Karpas-422 (cell line): ENCODE data around the gene ATL1. TPM values are rescaled to one million over a fixed set of nuclear protein-coding genes. Genes with fewer than 3 reads are reported as not detected.

Source experiments
- DNase-seq: peaks from one replicate; pipeline ENCODE4 v3.0.0-alpha.2; 2015
- H2AFZ ChIP-seq: fragments of 200-600 bp; sonication (generic); 2 replicates; pipeline ENCODE4 v1.6.1; 2014; ENCODE audit warnings: antibody characterized with exemption, low read length, mixed read lengths
- H3K27ac ChIP-seq: fragments of 200-600 bp; sonication (generic); 2 replicates; pipeline ENCODE4 v1.5.1; 2014; ENCODE audit warnings: mild to moderate bottlenecking, low read length, moderate library complexity
- H3K27me3 ChIP-seq: fragments of 200-600 bp; sonication (generic); 2 replicates; pipeline ENCODE4 v1.6.1; 2014; ENCODE audit warnings: low read length, mixed read lengths
- H3K36me3 ChIP-seq: fragments of 200-600 bp; sonication (generic); 2 replicates; pipeline ENCODE4 v1.6.1; 2014; ENCODE audit warnings: low read length, mixed read lengths; ENCODE audit not compliant: insufficient read depth
- H3K4me1 ChIP-seq: fragments of 200-600 bp; sonication (generic); 2 replicates; pipeline ENCODE4 v1.6.1; 2014; ENCODE audit warnings: mild to moderate bottlenecking, low read length, mixed read lengths
- H3K4me2 ChIP-seq: fragments of 200-600 bp; sonication (generic); 2 replicates; pipeline ENCODE4 v1.6.1; 2014; ENCODE audit warnings: low read length, low read depth, mild to moderate bottlenecking; ENCODE audit not compliant: poor library complexity, severe bottlenecking
- H3K4me3 ChIP-seq: fragments of 200-600 bp; sonication (generic); 2 replicates; pipeline ENCODE4 v1.5.1; 2014; ENCODE audit warnings: mild to moderate bottlenecking, antibody characterized with exemption, low read length, mixed read lengths
- H3K79me2 ChIP-seq: fragments of 200-600 bp; sonication (generic); 2 replicates; pipeline ENCODE4 v1.6.1; 2014; ENCODE audit warnings: mild to moderate bottlenecking, low read length, mixed read lengths
- H3K9ac ChIP-seq: fragments of 200-600 bp; sonication (generic); 2 replicates; pipeline ENCODE4 v1.6.0; 2014; ENCODE audit warnings: low read length
- H3K9me2 ChIP-seq: fragments of 200-600 bp; sonication (generic), shearing (Covaris generic); replicated peaks from 2 replicates; pipeline ENCODE4 v1.6.0; 2014; ENCODE audit warnings: mild to moderate bottlenecking, low read length, moderate library complexity; ENCODE audit not compliant: insufficient read depth
- H3K9me3 ChIP-seq: fragments of 300-700, 200-600 bp; sonication (generic); 2 replicates; pipeline ENCODE4 v1.6.1; 2014; ENCODE audit warnings: low read length, mixed read lengths
- H4K20me1 ChIP-seq: fragments of 200-600 bp; sonication (generic); 2 replicates; pipeline ENCODE4 v1.6.1; 2014; ENCODE audit warnings: mild to moderate bottlenecking, antibody characterized with exemption, low read length, low read depth; ENCODE audit not compliant: insufficient read depth
- small RNA-seq: library from RNA; depleted of rRNA; stranded (forward); fragments of <200 nt; gene quantifications from one replicate; pipeline ENCODE3, GENCODE V24; 2014
- total RNA-seq: library from RNA; depleted of rRNA; stranded (reverse); fragments of >200 nt; shearing (Covaris generic); gene quantifications from 2 replicates; pipeline ENCODE4 v1.2.3, GENCODE V29; 2014; ENCODE audit warnings: low replicate concordance; rRNA removed

ATL1 gene
- total RNA-seq, 1 experiment from 2014 or later = 3.3 TPM

GRCh38 chr14:50677527-50678063 lies 117.7 kb downstream of the ATL1 start:
- Histone ChIP-seq H2AFZ (no peak overlapping the region), H3K27ac (no peak overlapping the region), H3K4me3 (no peak overlapping the region), H3K4me1 (peaks cover 11% of the 10 kb centered on the region), H4K20me1 (no peaks in the 10 kb centered on the region), H3K36me3 (no peaks in the 10 kb centered on the region), H3K9ac (no peak overlapping the region), H3K4me2 (no peak overlapping the region), H3K9me2 (no peaks in the 10 kb centered on the region), H3K27me3 (no peaks in the 10 kb centered on the region), H3K79me2 (no peaks in the 10 kb centered on the region), H3K9me3 (no peaks in the 10 kb centered on the region)
- DNase-seq = no peak

- H3K9ac ChIP-seq = no peak overlapping the region
These were observed 118.2 kb downstream of the ATL1 start for GRCh38 chr14:50678163-50678562.

GRCh38 chr14:50679674-50680073 lies 119.7 kb downstream of the ATL1 start:
- Histone ChIP-seq H2AFZ (no peak overlapping the region), H3K36me3 (no peaks in the 10 kb centered on the region), H3K27ac (no peak overlapping the region), H3K79me2 (no peaks in the 10 kb centered on the region), H3K4me3 (no peak overlapping the region), H4K20me1 (no peaks in the 10 kb centered on the region), H3K9me3 (no peaks in the 10 kb centered on the region), H3K4me2 (no peak overlapping the region), H3K9me2 (no peaks in the 10 kb centered on the region), H3K4me1 (peaks cover 11% of the 10 kb centered on the region), H3K9ac (no peak overlapping the region), H3K27me3 (no peaks in the 10 kb centered on the region)
- DNase-seq = no peak

More at GRCh38 chr14:50678163-50678562, 118.2 kb downstream of the ATL1 start:
- H3K4me2 ChIP-seq = no peak overlapping the region
- no peak for DNase-seq
- no peak overlapping the region for H2AFZ ChIP-seq
- no peaks in the 10 kb centered on the region for H4K20me1 ChIP-seq
- H3K9me3 ChIP-seq = no peaks in the 10 kb centered on the region
- peaks cover 11% of the 10 kb centered on the region for H3K4me1 ChIP-seq
- no peak overlapping the region for H3K27ac ChIP-seq
- H3K9me2 ChIP-seq = no peaks in the 10 kb centered on the region
- no peaks in the 10 kb centered on the region for H3K36me3 ChIP-seq
- H3K79me2 ChIP-seq = no peaks in the 10 kb centered on the region
- no peaks in the 10 kb centered on the region for H3K27me3 ChIP-seq
- no peak overlapping the region for H3K4me3 ChIP-seq

Small RNA genes within 50 kb of the gene (small RNA-seq; reads per million reads assigned to genes)
- not detected for gene RN7SL452P
- not detected for gene SNRPGP1

Other genes starting within 250 kb of the ATL1 start
- gene L2HGDH, start 247.9 kb upstream of the ATL1 start, total RNA-seq = 32.9 and 42.7 TPM in 2 replicates
- 31.9 and 38.6 TPM in 2 replicates for gene DMAC2L, start 247.8 kb upstream of the ATL1 start, total RNA-seq
- 5.9 and 12.4 TPM in 2 replicates for gene CDKL1, start 163.3 kb upstream of the ATL1 start, total RNA-seq
- gene MAP4K5, start 27.6 kb upstream of the ATL1 start, total RNA-seq = 73.5 and 127 TPM in 2 replicates
- 14.7 and 22.0 TPM in 2 replicates for gene SAV1, start 108.2 kb downstream of the ATL1 start, total RNA-seq